Ramos (cell line): ENCODE data around the gene BSG.
"Not testable (repeated sequence)": the region's sequence is repeated elsewhere in the genome, so short reads cannot be mapped to it uniquely, and the experiment has no call there.

Source experiments
- in situ Hi-C: fragments of 300-500 bp; cut with MboI; formaldehyde crosslinking; loops from one replicate; pipeline ENCODE4 v1.14.3; 2022; ENCODE audit warnings: low sequenced_read_pairs; ENCODE audit not compliant: unreplicated experiment

BSG gene

DNA sequence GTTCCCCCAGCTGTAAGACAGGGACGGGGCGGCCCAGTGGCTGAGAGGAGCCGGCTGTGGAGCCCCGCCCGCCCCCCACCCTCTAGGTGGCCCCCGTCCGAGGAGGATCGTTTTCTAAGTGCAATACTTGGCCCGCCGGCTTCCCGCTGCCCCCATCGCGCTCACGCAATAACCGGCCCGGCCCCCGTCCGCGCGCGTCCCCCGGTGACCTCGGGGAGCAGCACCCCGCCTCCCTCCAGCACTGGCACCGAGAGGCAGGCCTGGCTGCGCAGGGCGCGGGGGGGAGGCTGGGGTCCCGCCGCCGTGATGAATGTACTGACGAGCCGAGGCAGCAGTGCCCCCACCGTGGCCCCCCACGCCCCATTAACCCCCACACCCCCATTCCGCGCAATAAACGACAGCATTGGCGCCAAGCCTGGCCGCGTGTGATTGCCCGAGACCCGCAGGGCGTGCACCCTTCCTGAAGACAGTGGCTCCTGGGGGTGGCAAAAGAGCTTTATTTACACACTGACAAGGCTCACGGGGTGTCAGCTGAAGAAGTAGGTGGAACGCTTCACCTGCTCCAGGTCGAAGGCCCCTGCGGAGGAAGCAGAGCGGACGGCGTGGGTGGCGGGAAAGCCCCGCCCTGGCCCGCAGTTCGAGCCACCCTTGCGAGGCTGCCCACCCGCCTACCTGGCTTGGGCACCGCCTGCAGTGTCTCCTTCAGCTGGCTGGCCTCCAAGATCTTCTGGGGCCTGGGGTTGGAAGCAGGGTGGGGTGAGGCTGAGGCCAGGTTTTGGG is 44.5 kb downstream of the BSG start:
- in situ Hi-C loops = no loop called here

DNA sequence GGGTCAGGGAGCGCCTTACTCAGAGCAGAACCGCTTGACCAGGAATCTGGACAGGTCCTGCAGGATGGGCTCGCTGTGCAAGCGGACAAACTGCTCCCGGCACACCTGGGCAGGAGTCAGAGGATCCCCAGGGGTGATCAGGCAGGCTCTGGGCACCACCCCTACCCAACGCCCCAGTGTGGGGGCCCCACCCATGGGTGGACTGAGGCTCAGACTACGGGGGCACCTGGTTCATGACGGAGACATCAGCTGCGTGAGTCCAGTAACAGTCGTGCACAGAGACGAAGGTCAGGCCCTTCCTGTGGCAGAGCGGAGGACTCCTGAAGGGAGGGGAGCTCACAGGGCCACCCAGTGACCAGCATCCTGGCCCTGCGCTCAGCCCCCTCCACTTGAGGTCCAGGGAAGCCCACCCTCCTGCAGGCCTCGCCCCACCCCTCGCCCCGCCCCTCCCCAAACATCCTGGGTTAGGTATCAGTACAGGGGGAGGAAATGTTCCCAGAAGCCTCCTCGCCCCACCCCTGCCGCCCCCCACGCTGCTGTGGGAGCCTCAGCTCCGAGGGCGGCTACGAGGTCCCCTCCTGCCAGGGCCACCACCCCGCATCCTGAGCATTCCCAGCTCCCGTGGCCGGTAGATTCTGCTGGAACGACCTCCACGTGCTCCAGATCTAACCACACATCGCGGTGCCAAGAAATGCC is 45.3 kb downstream of the BSG start:
- in situ Hi-C loops = no loop called here

DNA sequence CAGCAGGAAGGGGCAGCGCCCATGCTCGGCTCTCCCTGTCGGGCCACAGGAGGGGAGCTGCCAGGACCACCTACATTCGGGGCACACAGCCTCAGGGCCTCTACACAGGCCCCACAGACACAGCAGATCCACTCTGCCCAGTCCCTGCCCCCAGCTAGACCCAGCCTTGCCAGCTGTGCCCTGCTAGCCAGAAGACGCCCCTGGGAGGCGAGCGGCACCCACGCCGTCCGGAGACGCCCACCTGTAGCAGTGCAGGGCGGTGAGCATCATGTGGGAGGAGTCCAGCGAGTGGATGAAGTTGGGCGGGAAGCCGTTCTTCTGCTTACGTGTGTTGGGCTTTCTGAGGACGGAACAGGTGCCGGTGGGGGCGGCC is 45.8 kb downstream of the BSG start:
- in situ Hi-C loops = no loop called here

DNA sequence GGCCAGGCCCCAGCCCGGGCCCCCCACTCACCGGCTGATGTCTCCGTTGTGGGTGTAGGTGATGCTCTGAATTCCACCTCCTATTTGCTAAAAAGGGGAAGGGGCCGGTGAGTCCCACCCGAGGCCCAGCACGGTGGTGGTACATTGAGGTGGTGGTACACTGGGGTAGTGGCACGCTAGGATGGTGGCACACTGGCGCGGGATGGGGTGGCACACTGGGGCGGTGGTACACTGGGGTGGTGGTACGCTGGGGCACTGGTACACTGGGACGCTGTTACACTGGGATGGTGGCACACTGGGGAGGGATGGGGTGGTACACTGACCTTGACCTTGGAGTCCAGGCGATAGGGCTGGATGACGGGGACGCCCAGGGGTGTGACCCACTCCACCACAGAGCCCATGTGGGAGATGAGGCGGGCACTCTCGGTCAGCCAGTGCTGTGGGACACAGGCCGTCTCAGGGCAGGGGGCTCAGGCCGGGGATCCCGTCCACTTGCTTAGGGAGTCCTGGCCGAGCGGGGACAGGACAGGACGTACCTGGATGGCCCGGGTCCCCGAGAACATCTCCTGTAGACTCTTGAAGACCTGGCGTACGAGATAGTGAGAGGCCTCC is 46.4 kb downstream of the BSG start:
- in situ Hi-C loops = no loop called here

DNA sequence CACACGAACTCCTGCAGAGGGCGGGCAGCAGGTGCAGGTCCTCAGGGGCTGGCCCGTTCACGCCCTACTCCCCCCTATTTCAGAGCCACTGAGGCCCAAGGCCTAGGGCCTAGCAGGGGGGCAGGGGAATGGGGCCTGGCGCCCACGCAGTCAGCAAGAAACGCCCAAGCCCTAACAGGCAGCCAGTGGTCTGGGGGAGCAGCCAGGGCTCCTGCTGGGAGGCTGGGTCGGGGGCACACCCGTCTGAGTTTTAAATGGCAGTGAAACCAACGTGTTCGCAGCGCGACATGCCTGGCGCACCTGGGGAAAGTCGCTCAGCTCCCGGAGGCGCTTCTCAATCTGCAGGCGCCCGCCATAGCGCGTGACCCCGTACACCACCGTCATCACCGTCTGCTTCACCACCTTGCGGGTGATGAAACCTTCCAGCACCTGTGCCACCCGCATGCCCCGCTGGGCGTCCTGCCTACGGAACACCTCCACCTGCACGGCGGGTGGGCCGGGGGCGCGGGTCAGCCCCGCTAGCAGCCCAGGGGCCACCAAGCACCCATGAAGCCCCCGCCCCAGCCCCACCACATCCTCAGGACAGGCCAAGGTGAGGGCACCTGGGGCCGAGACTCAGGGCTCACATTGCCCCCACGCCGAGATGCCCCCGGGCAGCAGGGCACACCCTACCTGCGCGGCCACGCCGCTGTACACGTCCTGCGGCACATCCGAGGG is 47.0 kb downstream of the BSG start:
- in situ Hi-C loops = no loop called here

DNA sequence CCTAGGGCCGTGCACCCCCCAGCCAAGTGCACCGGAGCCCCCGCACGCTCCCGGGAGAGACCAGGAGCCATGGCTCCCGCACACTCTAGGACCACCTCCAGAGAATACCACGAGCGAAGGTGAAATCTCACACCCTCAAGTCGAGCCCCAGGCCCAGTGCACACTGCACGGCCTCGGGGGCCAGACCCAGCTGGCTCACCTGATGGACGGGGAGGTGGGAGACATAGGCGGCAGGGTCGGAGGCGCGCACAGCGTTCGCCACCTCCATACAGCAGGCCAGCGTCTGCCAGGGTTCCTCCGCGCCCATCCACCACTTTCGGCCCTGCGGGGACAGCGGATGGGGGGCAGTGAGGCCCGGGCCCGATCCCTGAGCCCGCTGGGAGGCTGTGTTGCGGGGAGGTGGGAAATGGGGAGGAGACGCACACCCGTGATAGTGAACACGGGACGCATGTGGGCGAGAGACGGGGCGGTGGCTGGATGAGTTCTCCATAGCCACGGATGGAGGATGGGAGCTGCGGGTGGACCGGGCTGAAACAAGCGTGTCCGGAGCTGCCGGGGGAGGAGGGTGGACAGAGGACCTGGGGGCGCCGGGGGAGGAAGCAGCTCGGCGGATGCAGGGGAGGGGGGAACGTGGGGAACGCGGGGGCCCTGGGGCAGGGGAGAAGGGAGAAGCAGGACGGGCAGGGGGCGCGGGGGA is 47.9 kb downstream of the BSG start:
- in situ Hi-C loops = no loop called here

DNA sequence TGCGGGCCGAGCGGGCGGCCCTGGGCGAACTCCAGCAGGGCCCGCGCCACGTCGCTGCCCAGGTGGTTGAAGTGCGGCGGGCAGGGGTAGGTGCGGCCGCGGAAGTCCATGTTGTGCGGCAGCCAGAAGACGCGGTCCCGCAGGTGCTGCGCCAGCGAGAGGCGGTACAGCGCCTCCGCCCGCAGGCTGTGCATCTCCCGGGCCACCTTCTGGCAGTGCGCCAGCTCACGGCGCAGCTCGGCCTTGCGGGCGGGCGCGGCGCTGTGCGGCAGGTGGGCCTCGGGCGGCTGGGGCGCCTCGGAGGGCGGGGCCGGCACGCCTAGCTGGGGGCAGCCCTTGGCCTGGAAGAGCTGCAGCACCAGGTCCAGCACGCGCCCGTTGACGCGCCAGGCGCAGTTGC is 48.8 kb downstream of the BSG start:
- in situ Hi-C loops = not testable (repeated sequence)

DNA sequence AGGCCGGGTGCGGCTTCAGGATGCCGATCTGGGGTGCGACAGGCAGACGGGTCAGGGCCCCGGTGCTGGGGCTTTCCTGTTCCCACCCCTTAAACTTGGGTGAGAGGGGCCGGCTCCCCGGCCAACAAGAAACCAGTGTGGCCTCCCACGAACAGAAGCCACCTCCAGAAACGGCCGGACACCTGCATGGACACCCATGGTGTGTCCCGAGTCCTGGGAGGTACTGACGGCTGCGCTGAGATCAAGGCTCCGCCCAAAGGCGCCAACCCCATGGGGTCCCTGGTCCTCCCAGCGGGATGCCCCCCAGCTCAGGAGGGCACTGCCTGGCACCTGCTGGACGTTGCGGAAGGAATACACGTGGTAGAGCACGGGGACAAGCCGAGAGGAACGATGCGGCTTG is 49.4 kb downstream of the BSG start:
- in situ Hi-C loops = no loop called here

DNA sequence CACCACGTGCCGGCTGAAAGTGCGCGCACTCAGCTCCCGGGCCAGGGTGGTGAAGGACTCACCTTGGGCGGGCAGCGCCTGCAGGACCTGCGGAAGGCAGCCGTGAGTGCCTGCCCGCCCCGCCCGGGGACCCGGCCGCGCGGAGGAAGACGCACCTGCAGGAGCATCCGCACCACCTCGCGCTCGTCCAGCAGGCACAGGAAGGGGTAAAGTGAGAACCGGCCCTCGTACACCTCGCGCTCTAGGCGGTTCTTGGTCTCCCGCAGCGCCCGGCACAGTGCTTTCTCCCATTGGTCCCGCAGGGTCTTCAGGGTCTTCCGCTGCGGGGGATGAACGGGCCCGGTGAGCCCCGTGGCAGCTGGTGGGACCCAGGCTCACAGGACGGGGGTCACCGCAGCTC is 50.3 kb downstream of the BSG start:
- in situ Hi-C loops = no loop called here

DNA sequence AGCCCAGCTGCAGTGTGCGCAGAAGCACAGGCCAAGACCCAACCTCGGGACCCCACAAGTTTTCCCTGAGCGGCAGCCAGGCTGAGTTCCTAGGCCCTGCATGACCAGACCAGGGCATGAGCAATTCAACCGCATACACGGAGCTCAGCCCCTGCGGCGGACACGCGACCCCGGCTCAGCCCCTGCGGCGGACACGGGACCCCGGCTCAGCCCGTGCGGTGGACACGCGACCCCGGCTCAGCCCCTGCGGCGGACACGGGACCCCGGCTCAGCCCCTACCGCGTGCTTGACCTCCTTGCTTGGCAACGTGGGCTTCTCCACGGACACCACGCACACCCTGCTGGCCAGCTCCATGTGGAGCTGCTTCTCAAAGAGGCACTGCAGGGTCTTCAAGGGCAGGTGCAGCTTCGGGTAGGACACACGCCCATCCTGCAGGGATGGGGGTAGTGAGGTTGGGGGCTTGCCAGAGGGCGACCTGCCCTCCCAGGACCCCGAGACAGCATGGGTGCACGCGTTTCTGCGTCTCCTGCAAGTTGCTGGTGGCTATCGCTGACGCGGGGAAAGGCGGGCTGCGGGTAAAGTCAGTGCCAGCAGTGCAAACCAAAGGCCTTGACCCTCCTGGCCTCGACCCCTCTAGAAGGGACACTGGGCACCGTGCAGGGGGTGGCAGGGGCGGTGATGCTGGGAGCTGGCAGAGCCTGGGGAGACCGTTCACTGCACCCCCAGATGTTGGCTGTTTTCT is 51.0 kb downstream of the BSG start:
- in situ Hi-C loops = no loop called here

DNA sequence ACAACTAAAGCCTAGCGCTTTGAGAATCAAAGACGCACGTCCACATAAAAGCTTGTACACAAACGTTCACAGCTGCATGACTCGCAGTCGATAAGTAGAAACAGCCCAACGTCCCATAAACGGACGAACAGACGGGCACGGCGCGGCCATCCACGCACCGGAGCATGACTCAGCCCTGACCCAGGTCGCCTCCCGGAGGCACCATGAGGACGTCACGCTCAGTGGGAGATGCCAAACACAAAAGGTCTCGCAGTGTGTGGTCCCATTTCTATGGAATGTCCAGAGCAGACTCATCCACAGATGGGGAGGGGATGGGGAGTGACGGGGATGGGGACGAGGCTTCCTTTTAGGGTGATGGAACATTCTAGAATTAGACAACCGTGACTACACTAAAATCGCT is 51.6 kb downstream of the BSG start:
- in situ Hi-C loops = no loop called here

DNA sequence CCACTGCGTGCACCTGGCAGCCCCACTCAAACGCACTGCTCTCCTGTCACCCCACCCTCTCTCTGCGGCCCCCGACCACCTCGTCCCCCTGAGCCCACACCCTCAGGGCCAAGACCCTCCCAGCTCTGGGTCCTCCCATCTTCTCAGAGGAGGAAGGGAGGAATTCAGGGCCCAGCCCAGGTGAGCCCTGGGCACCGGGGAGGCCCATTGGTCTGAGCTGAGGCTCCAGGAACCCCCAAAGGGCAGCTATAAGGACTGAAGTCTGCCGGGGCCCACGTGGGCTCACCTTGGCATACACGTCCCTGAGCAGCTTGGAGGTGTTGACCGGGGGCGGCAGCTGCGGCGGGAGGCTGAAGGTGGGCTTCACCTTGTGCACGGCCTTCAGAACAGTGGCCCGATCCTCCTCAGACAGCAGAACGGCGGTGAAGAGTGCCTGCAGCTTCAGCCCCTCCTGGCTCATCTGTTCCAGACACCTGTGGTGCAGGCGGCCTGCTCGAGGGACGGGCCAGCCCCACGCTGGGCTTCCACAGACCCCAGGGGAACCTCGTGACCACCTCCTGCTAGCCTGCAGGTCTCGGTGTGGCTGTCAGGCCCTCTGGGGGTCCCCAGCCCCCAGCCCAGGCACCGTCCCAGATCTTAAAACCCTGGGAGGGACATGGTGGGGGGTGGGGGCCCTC is 52.2 kb downstream of the BSG start:
- in situ Hi-C loops = no loop called here

DNA sequence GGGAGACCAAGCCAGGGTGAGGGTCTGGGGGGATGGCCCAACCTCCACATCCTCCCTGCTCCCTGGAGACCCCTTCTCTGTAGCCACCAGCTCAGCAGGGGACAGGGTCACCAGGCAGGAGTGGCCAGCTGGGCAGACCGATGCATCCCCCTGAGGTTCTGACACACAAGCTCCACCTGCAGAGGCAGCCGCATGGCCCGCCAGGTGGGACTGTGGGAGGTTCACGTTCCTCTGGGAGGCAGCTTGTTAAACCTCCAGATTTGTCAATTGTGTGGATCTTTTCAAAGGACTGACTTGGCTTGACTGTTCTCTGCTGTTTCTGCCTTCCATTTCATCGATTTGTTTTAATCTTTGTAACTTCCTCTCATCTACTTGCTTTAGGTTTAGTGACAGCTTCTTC is 52.9 kb downstream of the BSG start:
- in situ Hi-C loops = no loop called here

DNA sequence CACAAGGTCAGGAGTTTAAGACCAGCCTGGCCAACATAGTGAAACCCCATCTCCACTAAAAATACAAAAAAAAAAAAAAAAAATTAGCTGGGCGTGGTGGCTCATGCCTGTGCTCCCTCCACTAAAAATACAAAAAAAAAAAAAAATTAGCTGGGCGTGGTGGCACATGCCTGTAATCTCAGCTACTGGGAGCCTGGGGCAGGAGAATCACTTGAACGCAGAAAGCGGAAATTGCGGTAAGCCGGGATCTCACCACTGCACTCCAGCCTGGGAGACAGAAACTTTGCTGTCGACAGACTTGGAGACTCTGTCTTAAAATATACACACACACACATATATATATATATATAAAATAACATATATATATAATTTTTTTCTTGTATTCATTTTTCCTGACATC is 54.2 kb downstream of the BSG start:
- in situ Hi-C loops = not testable (repeated sequence)

DNA sequence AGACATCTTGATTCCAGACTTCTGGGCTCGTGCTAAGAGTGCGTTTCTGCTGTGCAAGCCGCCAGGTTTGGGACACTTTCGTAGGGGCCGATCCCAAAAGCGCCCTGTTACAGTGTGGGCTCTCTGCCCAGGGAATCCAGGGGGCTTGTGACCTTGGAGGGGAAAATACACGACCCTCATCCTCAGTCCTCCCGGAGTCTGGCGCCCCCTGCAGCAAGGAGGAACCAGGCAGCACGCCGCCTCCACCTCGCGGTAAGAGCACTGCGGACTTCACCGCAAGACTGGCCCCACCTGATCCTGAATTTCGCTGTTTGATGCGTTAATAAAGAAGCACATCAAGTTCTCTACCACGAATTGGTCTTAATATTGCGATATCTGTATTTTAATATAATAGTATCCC is 55.8 kb downstream of the BSG start:
- in situ Hi-C loops = no loop called here

DNA sequence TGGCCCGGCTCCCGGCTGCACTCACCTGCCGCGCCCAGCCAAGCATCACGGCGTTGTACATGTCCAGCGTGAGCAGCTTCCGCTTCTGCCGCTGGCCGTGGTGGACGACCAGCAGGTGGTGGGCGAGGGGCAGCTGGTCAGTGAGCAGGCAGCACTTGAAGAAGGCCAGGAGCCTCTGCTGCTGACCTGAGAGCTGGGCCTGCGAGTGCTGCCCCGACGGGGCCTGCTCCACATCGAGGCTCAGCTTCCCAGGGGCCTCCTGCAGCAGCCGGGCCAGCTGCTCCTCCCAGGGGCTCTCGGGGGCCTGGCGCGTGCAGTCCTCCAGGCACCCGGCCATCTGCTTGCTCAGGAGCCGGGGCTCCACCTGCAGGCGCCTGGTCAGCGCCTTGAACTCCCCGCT is 57.1 kb downstream of the BSG start:
- in situ Hi-C loops = not testable (repeated sequence)

DNA sequence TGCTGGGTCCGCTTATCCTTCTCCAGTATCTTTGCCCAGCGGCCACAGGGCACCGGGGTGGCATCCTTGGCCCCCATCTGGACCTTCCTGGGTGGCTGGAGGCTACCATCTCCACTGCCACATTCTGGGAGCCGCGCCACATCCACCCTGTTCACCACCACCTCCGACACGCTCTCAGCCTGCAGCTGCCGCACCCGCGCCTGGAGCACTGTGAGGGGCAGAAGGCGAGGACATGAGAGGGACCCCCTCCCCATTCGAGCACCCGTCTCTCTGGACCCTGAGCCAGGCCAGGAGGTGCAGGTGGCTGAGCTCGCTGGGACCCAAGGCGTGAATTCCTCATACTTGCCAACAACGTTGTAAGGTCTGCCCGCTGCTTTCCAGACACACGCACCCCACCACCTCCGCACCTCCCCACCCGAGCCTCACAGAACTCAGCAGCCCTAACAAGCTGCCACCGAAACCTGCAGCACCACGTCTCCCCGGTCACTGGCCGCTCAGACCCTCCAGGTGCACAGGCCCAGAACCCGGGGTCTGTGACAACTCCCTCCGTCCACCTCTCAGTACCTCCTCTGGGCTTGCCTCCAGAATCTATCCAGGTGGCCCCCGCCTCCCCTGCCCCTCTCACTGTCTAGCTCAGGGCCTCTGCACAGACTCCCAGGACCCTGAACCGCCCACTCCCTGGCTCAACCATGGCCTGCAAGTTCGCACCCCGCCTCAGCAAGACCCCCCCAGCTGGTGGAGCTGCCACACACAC is 57.7 kb downstream of the BSG start:
- in situ Hi-C loops = no loop called here

DNA sequence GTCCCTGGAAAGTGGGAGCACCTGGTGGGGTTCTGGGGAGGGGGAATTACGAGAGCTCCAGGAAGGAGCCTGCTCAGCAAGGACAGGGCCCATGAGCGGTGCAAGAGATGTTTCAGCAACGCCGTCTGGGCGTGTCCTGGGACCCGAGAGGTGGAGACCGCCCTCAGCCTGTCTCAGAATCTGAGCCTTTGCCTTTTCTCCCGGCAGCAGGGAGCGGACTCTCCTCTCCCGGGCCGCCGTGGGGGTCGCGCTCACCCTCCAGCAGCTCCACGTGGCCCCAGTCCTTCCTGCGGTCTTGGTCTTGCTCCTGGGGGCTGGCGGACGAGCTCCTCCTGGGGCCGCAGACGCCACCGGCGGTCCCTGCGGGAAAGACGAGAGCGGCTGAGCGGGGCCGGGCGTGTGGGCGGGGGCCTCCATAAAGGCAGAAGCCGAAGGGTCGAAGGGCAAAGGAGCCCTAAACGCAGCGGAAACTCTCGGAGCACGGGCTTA is 60.2 kb downstream of the BSG start:
- in situ Hi-C loops = no loop called here
